ENCODE measurements around the gene SNED1. TPM values are rescaled to one million over a fixed set of nuclear protein-coding genes. Genes with fewer than 3 reads are reported as not detected.

SNED1 gene
- total RNA-seq, 2 experiments from 2014 or later: 2.8 to 13.6 TPM

DNA sequence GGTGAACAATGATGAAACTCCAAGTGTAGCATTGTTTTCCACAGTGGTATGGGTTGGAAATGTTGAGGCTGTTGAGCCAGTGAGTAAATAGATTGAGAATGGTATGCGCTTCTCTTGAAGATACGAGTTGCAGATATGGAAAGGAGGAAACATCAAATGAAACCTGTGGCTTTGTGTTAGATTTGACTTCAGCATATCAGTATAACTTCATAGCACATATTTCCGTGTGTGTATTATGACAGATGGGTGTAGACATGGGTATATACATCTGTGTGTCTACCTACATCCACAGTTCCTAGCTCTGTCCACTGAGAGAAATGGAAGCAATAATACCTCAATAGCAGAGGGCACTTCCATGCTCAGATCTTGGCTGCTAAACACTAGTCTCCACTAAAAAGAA is 8.0 kb downstream of the SNED1 start:
- H3K4me1 ChIP-seq (ENCODE audit: insufficient read depth, low read length, poor library complexity, severe bottlenecking): no peaks in the 10 kb centered on the region

DNA sequence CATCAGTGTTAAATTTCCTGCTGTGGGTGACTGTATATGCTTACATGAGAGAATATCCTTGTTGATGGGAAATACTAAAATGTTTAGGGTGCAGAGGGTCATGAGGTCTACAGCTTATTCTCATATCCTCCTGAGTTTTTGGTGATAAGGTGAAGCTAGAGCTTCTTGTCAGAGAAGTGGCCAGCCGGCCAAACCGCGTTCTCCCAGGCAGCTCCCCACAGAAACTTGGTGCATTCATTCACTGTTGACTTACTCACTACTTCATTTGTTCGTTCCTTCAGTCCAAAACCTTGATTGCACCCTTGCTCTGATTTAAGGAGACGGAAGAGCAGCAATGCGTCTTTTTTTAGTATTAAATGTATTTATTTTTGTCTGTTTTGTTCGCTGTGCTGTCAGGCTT is 8.7 kb downstream of the SNED1 start:
- no peaks in the 10 kb centered on the region for H4K20me1 ChIP-seq (ENCODE audit: insufficient read depth, low read length)
- intact Hi-C loops (cut with micrococcal nuclease; ENCODE audit: unreplicated experiment): no loop called here
- H3K36me3 ChIP-seq (ENCODE audit: insufficient read depth, low read length): no peaks in the 10 kb centered on the region
- no peak overlapping the region for H3K4me2 ChIP-seq (ENCODE audit: low read length)
- H3K4me1 ChIP-seq (ENCODE audit: insufficient read depth, low read length, poor library complexity, severe bottlenecking): no peaks in the 10 kb centered on the region
- no peak overlapping the region for H3K4me3 ChIP-seq (ENCODE audit: low read depth, low read length, poor library complexity, severe bottlenecking)
- no peak overlapping the region for H3K27ac ChIP-seq (ENCODE audit: low read depth, low read length, poor library complexity, severe bottlenecking)
- POLR2A ChIA-PET: interaction anchor here (0.6 kb wide), 1 partner anchor 115 kb away, joined by 3 read pairs; no protein-coding TSS in a partner anchor
- H3K9me3 ChIP-seq (ENCODE audit: low read length): peaks cover 21% of the 10 kb centered on the region; the same call in 1 of the 2 replicates
- no peaks in the 10 kb centered on the region for H3K9me2 ChIP-seq (ENCODE audit: insufficient read depth, low read length)
- no peak for TF ChIP-seq EZH2phosphoT487 (IDR thresholded peaks at IDR 0.05; ENCODE audit: borderline replicate concordance, low read depth, low read length)
- TF ChIP-seq, protein P1, sequence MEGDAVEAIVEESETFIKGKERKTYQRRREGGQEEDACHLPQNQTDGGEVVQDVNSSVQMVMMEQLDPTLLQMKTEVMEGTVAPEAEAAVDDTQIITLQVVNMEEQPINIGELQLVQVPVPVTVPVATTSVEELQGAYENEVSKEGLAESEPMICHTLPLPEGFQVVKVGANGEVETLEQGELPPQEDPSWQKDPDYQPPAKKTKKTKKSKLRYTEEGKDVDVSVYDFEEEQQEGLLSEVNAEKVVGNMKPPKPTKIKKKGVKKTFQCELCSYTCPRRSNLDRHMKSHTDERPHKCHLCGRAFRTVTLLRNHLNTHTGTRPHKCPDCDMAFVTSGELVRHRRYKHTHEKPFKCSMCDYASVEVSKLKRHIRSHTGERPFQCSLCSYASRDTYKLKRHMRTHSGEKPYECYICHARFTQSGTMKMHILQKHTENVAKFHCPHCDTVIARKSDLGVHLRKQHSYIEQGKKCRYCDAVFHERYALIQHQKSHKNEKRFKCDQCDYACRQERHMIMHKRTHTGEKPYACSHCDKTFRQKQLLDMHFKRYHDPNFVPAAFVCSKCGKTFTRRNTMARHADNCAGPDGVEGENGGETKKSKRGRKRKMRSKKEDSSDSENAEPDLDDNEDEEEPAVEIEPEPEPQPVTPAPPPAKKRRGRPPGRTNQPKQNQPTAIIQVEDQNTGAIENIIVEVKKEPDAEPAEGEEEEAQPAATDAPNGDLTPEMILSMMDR (conservative IDR thresholded peaks at IDR 0.05; ENCODE audit: low read length): no peak
- no peaks in the 10 kb centered on the region for H3K79me2 ChIP-seq (ENCODE audit: insufficient read depth, low read depth, low read length)
- CTCF ChIA-PET (ENCODE audit: unreplicated experiment): no interaction called here
- no TSS peak for BruUV-seq (replicated peaks)
- DNase-seq (ENCODE audit: low spot score): no peak
- H2AFZ ChIP-seq (ENCODE audit: low read length): no peak overlapping the region

More for the DNA sequence above, 8.0 kb downstream of the SNED1 start:
- no peaks in the 10 kb centered on the region for H3K36me3 ChIP-seq (ENCODE audit: insufficient read depth, low read length)
- intact Hi-C loops (cut with micrococcal nuclease; ENCODE audit: unreplicated experiment): no loop called here
- no peak overlapping the region for H3K27ac ChIP-seq (ENCODE audit: low read depth, low read length, poor library complexity, severe bottlenecking)
- BruUV-seq (replicated peaks): no TSS peak
- no peak overlapping the region for H2AFZ ChIP-seq (ENCODE audit: low read length)
- DNase-seq (ENCODE audit: low spot score): no peak
- no peaks in the 10 kb centered on the region for H3K79me2 ChIP-seq (ENCODE audit: insufficient read depth, low read depth, low read length)
- H3K4me3 ChIP-seq (ENCODE audit: low read depth, low read length, poor library complexity, severe bottlenecking): no peak overlapping the region
- H3K9me2 ChIP-seq (ENCODE audit: insufficient read depth, low read length): no peaks in the 10 kb centered on the region
- POLR2A ChIA-PET: no interaction called here
- H4K20me1 ChIP-seq (ENCODE audit: insufficient read depth, low read length): no peaks in the 10 kb centered on the region
- TF ChIP-seq EZH2phosphoT487 (IDR thresholded peaks at IDR 0.05; ENCODE audit: borderline replicate concordance, low read depth, low read length): no peak
- TF ChIP-seq, protein P1 (conservative IDR thresholded peaks at IDR 0.05; ENCODE audit: low read length): no peak
- H3K9me3 ChIP-seq (ENCODE audit: low read length): peaks cover 21% of the 10 kb centered on the region; the same call in 1 of the 2 replicates
- no peak overlapping the region for H3K4me2 ChIP-seq (ENCODE audit: low read length)
- CTCF ChIA-PET (ENCODE audit: unreplicated experiment): no interaction called here

DNA sequence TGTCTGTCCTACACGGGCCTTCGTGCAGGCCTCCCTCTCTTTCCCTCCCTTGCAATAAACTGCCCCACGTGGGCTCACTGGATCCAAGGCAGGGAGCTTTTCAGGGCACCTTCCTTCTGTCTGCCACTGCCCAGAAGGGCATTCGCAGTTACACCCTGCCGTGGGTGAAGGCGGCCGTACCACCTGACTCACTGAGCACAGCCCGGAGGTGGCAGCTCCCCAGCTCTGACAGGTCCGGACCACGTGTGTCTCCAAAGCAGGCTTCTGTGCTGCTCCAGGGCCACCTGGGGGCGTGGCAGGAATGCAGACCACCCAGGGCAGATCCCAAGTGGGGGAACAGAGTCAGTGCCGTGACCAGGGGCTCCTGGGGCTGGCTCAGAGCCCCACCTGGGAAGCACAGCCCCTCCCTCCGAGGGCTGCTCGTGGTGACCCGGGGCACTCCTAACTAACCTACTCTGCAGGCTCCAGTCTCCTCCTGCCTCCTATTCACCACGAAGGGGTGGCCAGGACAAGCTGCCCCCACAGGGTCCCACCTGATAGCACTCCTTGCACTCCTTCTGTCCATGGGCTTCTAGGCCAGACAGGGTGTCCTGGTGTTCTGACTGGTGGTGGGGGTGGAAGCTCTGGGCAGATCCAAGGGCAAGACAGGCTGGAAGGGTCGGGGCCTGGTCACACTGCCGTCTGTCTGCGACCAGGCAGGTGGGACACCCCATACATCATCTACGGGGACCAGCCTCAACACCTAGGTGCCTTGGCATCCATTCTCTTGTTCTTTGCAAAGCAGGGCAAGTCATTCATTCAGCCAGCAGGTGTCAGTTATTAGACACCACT is 9.7 kb downstream of the SNED1 start:
- Histone ChIP-seq H3K9me3 (ENCODE audit: low read length) (peaks cover 21% of the 10 kb centered on the region; the same call in 1 of the 2 replicates), H3K9me2 (ENCODE audit: insufficient read depth, low read length) (no peaks in the 10 kb centered on the region), H3K27ac (ENCODE audit: low read depth, low read length, poor library complexity, severe bottlenecking) (no peak overlapping the region), H4K20me1 (ENCODE audit: insufficient read depth, low read length) (no peaks in the 10 kb centered on the region), H3K79me2 (ENCODE audit: insufficient read depth, low read depth, low read length) (no peaks in the 10 kb centered on the region), H2AFZ (ENCODE audit: low read length) (no peak overlapping the region), H3K4me1 (ENCODE audit: insufficient read depth, low read length, poor library complexity, severe bottlenecking) (no peaks in the 10 kb centered on the region), H3K4me2 (ENCODE audit: low read length) (no peak overlapping the region), H3K4me3 (ENCODE audit: low read depth, low read length, poor library complexity, severe bottlenecking) (no peak overlapping the region), H3K36me3 (ENCODE audit: insufficient read depth, low read length) (no peaks in the 10 kb centered on the region)
- POLR2A ChIA-PET: interaction anchor here (0.6 kb wide), 1 partner anchor 114 kb away, joined by 3 read pairs; no protein-coding TSS in a partner anchor
- BruUV-seq (replicated peaks): no TSS peak
- DNase-seq (ENCODE audit: low spot score): no peak
- TF ChIP-seq EZH2phosphoT487 (IDR thresholded peaks at IDR 0.05; ENCODE audit: borderline replicate concordance, low read depth, low read length): no peak
- TF ChIP-seq, protein P1 (conservative IDR thresholded peaks at IDR 0.05; ENCODE audit: low read length): 0 out of 2 replicates have a peak, but pooled peaks have one; percentile 14
- intact Hi-C loops (cut with micrococcal nuclease; ENCODE audit: unreplicated experiment): no loop called here
- CTCF ChIA-PET (ENCODE audit: unreplicated experiment): no interaction called here

All from OCI-LY7 (cell line).